ENCODE data around the gene RHOBTB3. TPM values are rescaled to one million over a fixed set of nuclear protein-coding genes. Genes with fewer than 3 reads are reported as not detected.
"Not testable (repeated sequence)": the region's sequence is repeated elsewhere in the genome, so short reads cannot be mapped to it uniquely, and the experiment has no call there.

The RHOBTB3 gene
- total RNA-seq, 1 donor from 2014 or later = 79.7 TPM

- Histone ChIP-seq H3K36me3 (no peaks in the 10 kb centered on the region), H3K27ac (replicated peaks) (no peak overlapping the region), H3K4me3 (no peak overlapping the region), H3K9me3 (replicated peaks) (no peaks in the 10 kb centered on the region), H3K4me1 (peaks cover 14% of the 10 kb centered on the region), H3K27me3 (ENCODE audit: low read depth) (no peaks in the 10 kb centered on the region)
- intact Hi-C loops (cut with micrococcal nuclease) = no loop called here
- DNase-seq = no peak
- TF ChIP-seq CTCF (IDR thresholded peaks at IDR 0.05; ENCODE audit: borderline replicate concordance) = no peak
Measured at GRCh38 chr5:95712347-95712958, 18.7 kb upstream of the RHOBTB3 start.

GRCh38 chr5:95713246-95713645 lies 17.9 kb upstream of the RHOBTB3 start:
- H3K36me3 ChIP-seq; H3K27ac ChIP-seq (replicated peaks); H3K27me3 ChIP-seq (ENCODE audit: low read depth); intact Hi-C loops (cut with micrococcal nuclease); H3K4me3 ChIP-seq; DNase-seq; H3K9me3 ChIP-seq (replicated peaks): not testable (repeated sequence)
- H3K4me1 ChIP-seq = peaks cover 14% of the 10 kb centered on the region

GRCh38 chr5:95713960-95714710 lies 17.0 kb upstream of the RHOBTB3 start:
- H3K4me3 ChIP-seq = no peak overlapping the region
- no peaks in the 10 kb centered on the region for H3K27me3 ChIP-seq (ENCODE audit: low read depth)
- H3K36me3 ChIP-seq = no peaks in the 10 kb centered on the region
- no peak for DNase-seq
- no peak overlapping the region for H3K27ac ChIP-seq (replicated peaks)
- intact Hi-C loops (cut with micrococcal nuclease) = no loop called here
- peaks cover 14% of the 10 kb centered on the region for H3K4me1 ChIP-seq
- no peaks in the 10 kb centered on the region for H3K9me3 ChIP-seq (replicated peaks)
- no peak for TF ChIP-seq CTCF (IDR thresholded peaks at IDR 0.05; ENCODE audit: borderline replicate concordance)

- DNase-seq = no peak
- no peaks in the 10 kb centered on the region for H3K9me3 ChIP-seq (replicated peaks)
Measured at GRCh38 chr5:95715799-95716461, 15.2 kb upstream of the RHOBTB3 start.

GRCh38 chr5:95717439-95717838 lies 13.7 kb upstream of the RHOBTB3 start:
- Histone ChIP-seq H3K36me3 (no peaks in the 10 kb centered on the region), H3K4me1 (peaks cover 25% of the 10 kb centered on the region), H3K9me3 (replicated peaks) (no peaks in the 10 kb centered on the region), H3K4me3 (no peak overlapping the region), H3K27me3 (ENCODE audit: low read depth) (no peaks in the 10 kb centered on the region), H3K27ac (replicated peaks) (no peak overlapping the region)
- no peak for DNase-seq
- intact Hi-C loops (cut with micrococcal nuclease) = no loop called here
- no peak for TF ChIP-seq CTCF (IDR thresholded peaks at IDR 0.05; ENCODE audit: borderline replicate concordance)

More at GRCh38 chr5:95715799-95716461, 15.2 kb upstream of the RHOBTB3 start:
- Histone ChIP-seq H3K36me3 (no peaks in the 10 kb centered on the region), H3K27me3 (ENCODE audit: low read depth) (no peaks in the 10 kb centered on the region), H3K4me1 (peaks cover 17% of the 10 kb centered on the region), H3K27ac (replicated peaks) (no peak overlapping the region), H3K4me3 (no peak overlapping the region)
- TF ChIP-seq CTCF (IDR thresholded peaks at IDR 0.05; ENCODE audit: borderline replicate concordance) = no peak
- intact Hi-C loops (cut with micrococcal nuclease) = no loop called here

- no peak for TF ChIP-seq CTCF (IDR thresholded peaks at IDR 0.05; ENCODE audit: borderline replicate concordance)
- intact Hi-C loops (cut with micrococcal nuclease) = no loop called here
- Histone ChIP-seq H3K4me1 (peaks cover 27% of the 10 kb centered on the region), H3K27ac (replicated peaks) (no peak overlapping the region), H3K36me3 (no peaks in the 10 kb centered on the region), H3K4me3 (no peak overlapping the region), H3K27me3 (ENCODE audit: low read depth) (no peaks in the 10 kb centered on the region), H3K9me3 (replicated peaks) (no peaks in the 10 kb centered on the region)
- no peak for DNase-seq
Measured at GRCh38 chr5:95718203-95718602, 12.9 kb upstream of the RHOBTB3 start.

All from left ventricle myocardium inferior (tissue), 1 donor.